IMR-90 (cell line): Measurements from ENCODE around the gene SPINDOC. TPM values are rescaled to one million over a fixed set of nuclear protein-coding genes. Genes with fewer than 3 reads are reported as not detected.

Experiments used
- ATAC-seq: fragments of 200-7000 bp; cut with Tn5 transposase; 2 replicates; pipeline ENCODE4 v1.9.1; 2020; ENCODE audit warnings: low read depth, mild to moderate bottlenecking, moderate library complexity
- BruUV-seq: library from RNA; stranded (reverse); fragments of 400-500 nt; replicated peaks from 2 replicates; lab custom pipeline; 2021; lab: Mats Ljungman, UMichigan
- CTCF ChIA-PET: fragments of 300-600 bp; formaldehyde crosslinking; extraction: SDS; loops from one replicate; lab custom pipeline; 2021; ENCODE audit warnings: antibody characterized with exemption; lab: Yijun Ruan, JAX
- POLR2A ChIA-PET: fragments of 300-600 bp; sonication (Branson Sonifier 250); formaldehyde crosslinking; loops from one replicate; lab custom pipeline; 2022; ENCODE audit warnings: antibody characterized with exemption; ENCODE audit not compliant: unreplicated experiment; lab: Charles Lee
- DNase-seq: peaks from one replicate; pipeline ENCODE4 v3.0.0; 2013
- H2AFZ ChIP-seq: replicated peaks from 2 replicates; pipeline ENCODE3; 2013; ENCODE audit warnings: low read length, mild to moderate bottlenecking; ENCODE audit not compliant: poor library complexity
- H2AK5ac ChIP-seq: 2 replicates; pipeline ENCODE4 v1.6.1; 2013; ENCODE audit warnings: low read depth, low read length, inconsistent platforms
- H2AK9ac ChIP-seq: replicated peaks from 2 replicates; pipeline ENCODE3; 2013; ENCODE audit warnings: mild to moderate bottlenecking, low read depth, low read length, moderate library complexity; ENCODE audit not compliant: poor library complexity
- H2BK120ac ChIP-seq: 2 replicates; pipeline ENCODE4 v1.6.1; 2013; ENCODE audit warnings: low read depth, low read length, inconsistent platforms
- H2BK15ac ChIP-seq: 3 replicates; pipeline ENCODE4 v1.6.1; 2013; ENCODE audit warnings: low read depth, low read length, inconsistent platforms
- H2BK20ac ChIP-seq: 2 replicates; pipeline ENCODE4 v1.6.1; 2013; ENCODE audit warnings: low read depth, mild to moderate bottlenecking, inconsistent platforms, low read length, moderate library complexity
- H2BK5ac ChIP-seq: 2 replicates; pipeline ENCODE4 v1.6.1; 2013; ENCODE audit warnings: mild to moderate bottlenecking, low read depth, low read length, inconsistent platforms; ENCODE audit not compliant: poor library complexity, severe bottlenecking
- H3K14ac ChIP-seq: replicated peaks from 2 replicates; pipeline ENCODE4 v1.6.1; 2013; ENCODE audit warnings: low read depth, low read length, inconsistent platforms
- H3K18ac ChIP-seq: 2 replicates; pipeline ENCODE4 v1.6.1; 2013; ENCODE audit warnings: low read depth, low read length, control low read depth
- H3K23ac ChIP-seq: 2 replicates; pipeline ENCODE4 v1.6.1; 2013; ENCODE audit warnings: low read depth, low read length, inconsistent platforms
- H3K27ac ChIP-seq: 2 replicates; pipeline ENCODE4 v1.5.1; 2013; ENCODE audit warnings: mild to moderate bottlenecking, control low read depth, low read length; ENCODE audit not compliant: insufficient read depth
- H3K27me3 ChIP-seq: 2 replicates; pipeline ENCODE4 v1.6.1; 2013; ENCODE audit warnings: low read length; ENCODE audit not compliant: control insufficient read depth, insufficient read depth
- H3K36me3 ChIP-seq: 2 replicates; pipeline ENCODE4 v1.6.1; 2013; ENCODE audit warnings: low read length, mixed read lengths; ENCODE audit not compliant: control insufficient read depth, insufficient read depth
- H3K4ac ChIP-seq: 2 replicates; pipeline ENCODE4 v1.6.1; 2013; ENCODE audit warnings: low read depth, low read length, inconsistent platforms
- H3K4me1 ChIP-seq: 2 replicates; pipeline ENCODE4 v1.6.1; 2013; ENCODE audit warnings: low read length, mixed read lengths; ENCODE audit not compliant: control insufficient read depth, insufficient read depth
- H3K4me2 ChIP-seq: 2 replicates; pipeline ENCODE4 v1.6.1; 2013; ENCODE audit warnings: low read depth, mild to moderate bottlenecking, control low read depth, low read length, moderate library complexity
- H3K4me3 ChIP-seq: 2 replicates; pipeline ENCODE4 v1.5.1; 2013; ENCODE audit warnings: low read depth, mild to moderate bottlenecking, control low read depth, low read length, moderate library complexity; ENCODE audit not compliant: insufficient read depth
- H3K56ac ChIP-seq: 2 replicates; pipeline ENCODE4 v1.6.1; 2013; ENCODE audit warnings: low read length, inconsistent platforms; ENCODE audit not compliant: insufficient read depth; ENCODE audit errors: extremely low read depth
- H3K79me1 ChIP-seq, 2 experiments: 2 replicates each; pipeline ENCODE4 v1.6.1; 2013; ENCODE audit warnings: low read length in 2 of 2, inconsistent platforms in 1 of 2, low read depth in 1 of 2
- H3K9ac ChIP-seq: 2 replicates; pipeline ENCODE4 v1.6.1; 2013; ENCODE audit warnings: low read depth, low read length, control low read depth
- H3K9me1 ChIP-seq: 2 replicates; pipeline ENCODE4 v1.6.1; 2013; ENCODE audit warnings: low read length, inconsistent platforms; ENCODE audit not compliant: insufficient read depth
- H3K9me3 ChIP-seq: 2 replicates; pipeline ENCODE4 v1.6.1; 2013; ENCODE audit warnings: low read length; ENCODE audit not compliant: control insufficient read depth, insufficient read depth
- H4K20me1 ChIP-seq: 2 replicates; pipeline ENCODE4 v1.6.1; 2013; ENCODE audit warnings: low read length, inconsistent platforms; ENCODE audit not compliant: insufficient read depth
- H4K5ac ChIP-seq: 2 replicates; pipeline ENCODE4 v1.6.1; 2013; ENCODE audit warnings: mild to moderate bottlenecking, low read depth, low read length, control low read depth
- H4K8ac ChIP-seq, 2 experiments: 2 replicates each; pipeline ENCODE4 v1.6.1; 2013; ENCODE audit warnings: low read depth in 2 of 2, low read length in 2 of 2, control low read depth in 1 of 2, inconsistent platforms in 1 of 2
- H4K91ac ChIP-seq: 2 replicates; pipeline ENCODE4 v1.6.1; 2013; ENCODE audit warnings: low read depth, low read length, inconsistent platforms; ENCODE audit not compliant: insufficient read depth
- CEBPB ChIP-seq: IDR thresholded peaks from 2 replicates; pipeline ENCODE4 v1.6.1; 2012; ENCODE audit warnings: low read depth, low read length, improper control_type of control experiment
- FOS ChIP-seq: fragments of 150-350 bp; IDR thresholded peaks from 2 replicates; pipeline ENCODE4 v1.6.1; 2016; ENCODE audit warnings: low read depth, low read length
- MAFK ChIP-seq: IDR thresholded peaks from 2 replicates; pipeline ENCODE4 v1.6.1; 2012; ENCODE audit warnings: low read depth, low read length, improper control_type of control experiment
- MAZ ChIP-seq: IDR thresholded peaks from 2 replicates; pipeline ENCODE4 v1.6.1; 2012; ENCODE audit warnings: low read depth, mild to moderate bottlenecking, low read length, improper control_type of control experiment, moderate library complexity, borderline replicate concordance
- MXI1 ChIP-seq: IDR thresholded peaks from 2 replicates; pipeline ENCODE4 v1.6.1; 2012; ENCODE audit warnings: low read depth, mild to moderate bottlenecking, low read length, moderate library complexity, borderline replicate concordance
- POLR2A ChIP-seq: IDR thresholded peaks from 2 replicates; pipeline ENCODE4 v1.6.1; 2012; ENCODE audit warnings: mild to moderate bottlenecking, low read depth, low read length
- RCOR1 ChIP-seq: IDR thresholded peaks from 2 replicates; pipeline ENCODE4 v1.6.1; 2012; ENCODE audit warnings: mild to moderate bottlenecking, low read length, improper control_type of control experiment; ENCODE audit not compliant: insufficient replicate concordance
- SMC3 ChIP-seq: fragments of 150-350 bp; IDR thresholded peaks from 2 replicates; pipeline ENCODE4 v1.6.1; 2016; ENCODE audit warnings: low read depth, mild to moderate bottlenecking, antibody characterized with exemption, low read length, moderate library complexity
- WGBS, 2 experiments: methylation state at CpG; one replicate each; pipeline versions ENCODE4 v1.1.5 to v1.1.7; 2013; ENCODE audit warnings: missing lambda C conversion rate in 2 of 2; ENCODE audit not compliant: insufficient read length in 1 of 2; ENCODE audit errors: extremely low coverage in 2 of 2; 5-methylcytosine and 5-hydroxymethylcytosine counted together
- dilution Hi-C: fragments of 300-500 bp; cut with HindIII; formaldehyde crosslinking; loops from one replicate; pipeline ENCODE4 v1.14.3; 2018; ENCODE audit warnings: low sequenced_read_pairs; ENCODE audit not compliant: unreplicated experiment
- in situ Hi-C: fragments of 300-500 bp; cut with MboI; formaldehyde crosslinking; loops from 3 replicates; pipeline ENCODE4 v1.14.3; 2019; ENCODE audit warnings: low sequenced_read_pairs, inconsistent platforms, mixed read lengths
- intact Hi-C: fragments of 100-400 bp; cut with micrococcal nuclease; formaldehyde crosslinking; loops from 2 replicates; pipeline ENCODE4 v1.10.0; 2022
- polyA plus RNA-seq, 3 experiments: library from polyadenylated mRNA; depleted of rRNA; stranded (reverse); fragments of >200 nt; gene quantifications; 2 replicates each; pipeline ENCODE4 v1.2.3, GENCODE V29; 2012; ENCODE audit warnings: low replicate concordance in 1 of 3
- total RNA-seq: library from RNA; depleted of rRNA; stranded (reverse); fragments of >200 nt; gene quantifications from 2 replicates; pipeline ENCODE4 v1.2.3, GENCODE V29; 2012

The SPINDOC gene
- total and polyA plus RNA-seq, 2 of the 4 experiments (the other 2 are of a cell fraction): 10.0 to 29.9 TPM

- H3K4me2 ChIP-seq: peak overlapping the region; percentile 86
- peak overlapping the region; percentile 81 for H3K4me3 ChIP-seq
- CTCF ChIA-PET: no interaction called here
- no peak overlapping the region for H3K56ac ChIP-seq
- dilution Hi-C loops (no loop called here), in situ Hi-C loops (no loop called here), intact Hi-C loops (no loop called here)
- no peaks in the 10 kb centered on the region for H3K9me3 ChIP-seq
- POLR2A ChIA-PET: no interaction called here
- peak overlapping the region; percentile 6; the same call in 1 of the 2 replicates for H3K4ac ChIP-seq
- peaks cover 17% of the 10 kb centered on the region for H3K4me1 ChIP-seq
- no peak overlapping the region for H2BK5ac ChIP-seq
- H2BK120ac ChIP-seq: no peak overlapping the region
- BruUV-seq: TSS peak; percentile 23
- H2BK15ac ChIP-seq: no peak overlapping the region
- H3K79me1 ChIP-seq: peaks cover 12 to 56% of the 10 kb centered on the region in 2 experiments; a peak in 3 of 4 replicates
- peak overlapping the region; percentile 57; the same call in 1 of the 2 replicates for H2AK5ac ChIP-seq
- peak overlapping the region; percentile 89 for H3K9ac ChIP-seq
- 0 out of 2 replicates have a peak overlapping the region, but pooled peaks have one; percentile 14 for H3K27ac ChIP-seq
- H4K91ac ChIP-seq: no peak overlapping the region
- no peaks in the 10 kb centered on the region for H3K27me3 ChIP-seq
- H2AFZ ChIP-seq: no peak overlapping the region
- no peak overlapping the region for H3K18ac ChIP-seq
- no peak overlapping the region for H2BK20ac ChIP-seq
- peaks cover 56% of the 10 kb centered on the region for H4K20me1 ChIP-seq
- no peak for DNase-seq
- no peak overlapping the region for H4K5ac ChIP-seq
- peak overlapping the region; percentile 85 for H3K14ac ChIP-seq
- peaks cover 3% of the 10 kb centered on the region; the same call in 1 of the 2 replicates for H3K36me3 ChIP-seq
- no peak overlapping the region for H4K8ac ChIP-seq
- H3K23ac ChIP-seq: peak overlapping the region; percentile 89
- peak overlapping the region; percentile 96 for H2AK9ac ChIP-seq
- TF ChIP-seq MAFK (no peak), FOS (no peak), SMC3 (no peak), MXI1 (no peak), RCOR1 (no peak), CEBPB (no peak), POLR2A (no peak), MAZ (no peak)
- H3K9me1 ChIP-seq: peaks cover 25% of the 10 kb centered on the region
- WGBS, 2 experiments: 9% methylated on average over 11 of the region's 13 CpGs; no CpG with 5 or more reads in 1 of the 2 experiments
- ATAC-seq: no peak
Observed at GRCh38 chr11:63840356-63841060, 27.3 kb downstream of the SPINDOC start.
